H4 (cell line): ENCODE results near the gene TCAF1. TPM values are rescaled to one million over a fixed set of nuclear protein-coding genes. Genes with fewer than 3 reads are reported as not detected.
"Not testable (repeated sequence)": the region's sequence is repeated elsewhere in the genome, so short reads cannot be mapped to it uniquely, and the experiment has no call there.

Experiments used
- DNase-seq: peaks from one replicate; pipeline ENCODE4 v3.0.0-alpha.2; 2015; ENCODE audit warnings: low spot score
- total RNA-seq: library from RNA; depleted of rRNA; stranded (reverse); fragments of >200 nt; shearing (Covaris generic); gene quantifications from 2 replicates; pipeline ENCODE4 v1.2.3, GENCODE V29; 2014

TCAF1 gene
- total RNA-seq, 1 experiment from 2014 or later, result 58.3 TPM

DNA sequence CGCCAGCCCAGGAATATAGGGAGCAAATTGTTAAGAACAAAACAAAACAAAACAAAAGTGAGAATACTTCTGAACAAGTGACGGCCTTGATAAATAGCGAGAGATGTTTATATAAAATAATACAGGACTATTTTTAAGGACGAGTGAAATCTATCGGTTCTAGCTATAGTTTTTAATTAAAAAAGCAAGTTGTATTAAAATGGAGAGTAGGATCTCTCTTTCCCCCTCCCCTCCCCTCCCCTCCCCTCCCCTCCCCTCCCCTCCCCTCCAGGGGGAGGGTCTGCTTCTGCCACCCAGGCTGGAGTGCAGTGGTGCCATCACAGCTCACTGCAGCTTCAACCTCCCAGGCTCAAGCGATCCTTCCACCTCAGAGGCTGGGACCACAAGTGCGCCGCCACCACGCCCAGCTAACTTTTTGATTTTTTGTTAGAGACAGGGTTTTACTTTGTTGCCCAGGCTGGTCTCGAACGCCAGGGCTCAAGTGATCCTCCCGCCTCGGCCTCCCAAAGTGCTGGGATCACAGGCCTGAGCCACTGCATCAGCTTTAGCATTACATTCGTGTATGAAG lies 440 bp upstream of the TCAF1 start:
- no peak for DNase-seq

DNA sequence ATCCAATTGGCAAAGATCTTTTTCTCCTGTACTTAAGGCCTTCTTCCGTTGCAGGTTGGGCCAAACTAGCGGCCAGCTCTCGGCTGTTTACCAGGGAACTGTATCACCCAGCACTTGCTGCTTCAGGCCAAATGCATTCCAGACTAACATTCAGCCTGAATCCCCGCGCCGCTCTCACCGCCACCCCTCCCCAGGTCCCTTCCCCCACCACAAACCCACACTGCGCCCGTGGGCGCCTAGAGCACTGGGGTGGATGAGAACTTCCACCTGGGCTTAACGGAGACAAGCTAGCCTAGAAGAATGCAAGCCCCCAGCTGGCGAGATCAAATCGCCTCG lies 676 bp downstream of the TCAF1 start:
- DNase-seq, result no peak

DNA sequence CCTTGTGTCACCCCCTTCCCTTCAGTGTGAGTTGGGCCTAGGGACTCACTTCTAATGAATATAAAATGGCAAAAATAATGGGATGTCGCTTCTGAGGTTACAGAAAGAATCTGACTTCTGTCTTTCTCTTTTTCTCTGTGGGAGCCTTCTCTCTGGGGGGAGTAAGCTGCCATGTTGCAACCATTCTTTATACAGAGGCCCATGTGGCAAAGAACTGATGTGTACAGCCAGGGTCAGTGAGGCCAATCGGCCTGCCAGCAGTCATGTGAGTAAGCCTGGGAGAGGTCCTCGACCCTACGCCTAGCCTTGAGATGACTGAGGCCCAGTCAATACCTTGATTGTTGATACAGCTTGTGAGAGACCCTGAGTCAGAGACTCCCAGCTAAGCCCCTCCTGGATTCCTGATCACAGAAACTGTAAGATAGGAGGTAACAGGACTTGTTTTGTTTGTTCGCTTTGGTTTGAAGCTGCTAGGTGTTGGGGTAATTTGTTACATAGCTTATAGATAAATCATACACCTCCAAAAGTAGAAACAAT lies 1.7 kb downstream of the TCAF1 start:
- no peak for DNase-seq

DNA sequence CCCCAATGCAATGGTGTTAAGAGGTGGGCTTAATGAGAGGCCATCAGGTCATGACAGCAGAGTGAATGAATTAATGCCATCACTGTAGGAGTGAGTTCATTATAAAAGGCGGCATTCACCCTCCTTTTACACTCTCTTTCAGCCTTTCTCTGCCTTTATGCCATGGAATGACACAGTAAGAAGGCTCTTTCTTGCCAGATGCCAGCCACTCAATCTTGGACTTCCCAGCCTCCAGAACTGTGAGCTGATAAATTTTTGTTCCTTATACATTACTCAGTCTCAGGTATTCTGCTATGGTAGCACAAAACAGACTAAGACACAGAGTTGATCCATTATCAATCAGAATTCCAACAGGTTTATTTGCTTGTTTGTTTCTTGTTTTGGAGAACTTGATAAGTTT lies 3.2 kb downstream of the TCAF1 start:
- DNase-seq, result no peak

DNA sequence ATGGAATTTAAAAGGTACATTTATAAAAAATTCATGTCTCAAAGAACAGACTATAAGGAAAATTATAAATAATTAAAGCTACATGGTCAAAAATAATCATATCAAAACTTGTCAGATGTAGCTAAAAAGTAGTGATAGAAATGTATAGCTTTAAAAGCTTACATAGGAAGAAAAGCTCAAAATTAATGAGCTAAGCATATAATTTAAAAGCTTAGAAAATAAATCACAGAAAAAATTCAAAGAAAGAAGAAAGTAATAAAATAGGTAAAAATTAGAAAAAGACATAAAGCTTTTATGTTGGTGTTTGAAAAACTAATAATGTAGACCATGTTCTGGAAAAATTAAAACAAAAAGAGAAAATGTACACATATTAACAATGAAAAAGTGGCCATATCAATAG lies 5.3 kb downstream of the TCAF1 start:
- DNase-seq, result no peak

DNA sequence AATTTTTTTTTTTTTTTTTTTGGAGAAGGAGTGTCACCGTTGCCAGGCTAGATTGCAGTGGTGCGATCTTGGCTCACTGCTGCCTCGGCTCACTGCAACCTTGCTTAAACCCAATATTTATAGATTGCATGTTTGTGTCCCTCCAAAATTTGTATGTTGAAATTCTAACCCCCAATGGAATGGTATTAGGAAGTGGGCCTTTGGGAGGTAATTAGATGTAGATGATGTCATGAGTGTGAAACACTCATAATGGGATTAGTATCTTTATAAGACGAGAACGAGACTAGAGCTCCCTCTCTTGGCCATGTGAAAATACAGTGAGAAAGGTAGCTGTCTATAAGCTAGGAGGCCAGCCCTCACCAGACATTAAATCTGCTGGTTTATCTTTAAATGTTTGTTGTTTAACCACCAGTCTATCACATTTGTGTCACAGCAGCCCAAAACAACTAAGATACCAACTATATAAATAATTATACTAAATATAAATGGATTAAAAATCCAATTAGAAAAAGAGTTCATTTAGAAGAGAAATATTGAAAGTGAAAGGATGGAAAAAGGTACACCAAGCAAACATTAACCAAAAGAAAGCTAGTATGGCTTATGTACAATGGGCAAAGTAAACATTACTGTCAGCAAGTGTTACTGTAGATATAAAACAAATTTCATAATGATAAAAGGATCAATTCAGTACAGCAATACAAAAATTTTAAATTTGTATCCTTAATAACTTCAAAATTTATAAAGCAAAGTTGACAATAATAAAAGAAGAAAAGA lies 9.3 kb downstream of the TCAF1 start:
- no peak for DNase-seq

DNA sequence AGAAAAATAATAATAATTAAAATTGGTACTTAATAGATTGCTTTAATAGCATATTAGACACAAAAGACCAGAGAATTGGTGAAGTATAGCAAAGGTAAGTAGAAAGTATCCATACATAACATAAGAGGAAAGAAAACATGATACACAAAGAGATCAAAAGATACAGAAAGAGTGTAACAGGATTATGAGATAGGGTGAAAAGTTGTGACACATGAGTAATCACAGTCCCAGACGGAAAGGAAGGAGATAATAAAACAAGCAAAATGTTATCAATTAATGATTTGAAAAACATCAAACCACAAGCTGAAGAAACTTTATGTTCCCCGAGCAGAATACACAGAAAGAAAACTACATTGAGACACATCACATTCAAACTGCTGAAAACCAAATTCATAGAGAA lies 10.5 kb downstream of the TCAF1 start:
- DNase-seq, result no peak

DNA sequence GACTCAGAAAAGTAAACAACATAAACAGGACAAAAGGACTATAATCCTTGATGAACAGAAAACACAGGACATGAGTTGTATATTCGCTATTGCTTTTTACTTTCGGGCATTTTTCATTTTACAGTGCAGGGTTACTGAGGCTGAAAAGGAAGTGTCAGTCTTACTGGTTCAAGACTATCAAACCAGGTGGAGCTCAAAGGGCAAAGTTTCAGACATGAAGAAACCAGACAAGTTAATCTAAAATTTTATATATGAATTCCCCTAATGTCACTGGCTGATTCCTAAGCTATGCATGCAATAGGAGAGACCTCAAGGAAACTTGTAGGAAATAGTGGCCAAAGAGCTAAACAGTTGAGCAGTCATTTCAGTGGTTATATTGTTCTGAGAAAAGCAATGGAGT lies 11.4 kb downstream of the TCAF1 start:
- no peak for DNase-seq

DNA sequence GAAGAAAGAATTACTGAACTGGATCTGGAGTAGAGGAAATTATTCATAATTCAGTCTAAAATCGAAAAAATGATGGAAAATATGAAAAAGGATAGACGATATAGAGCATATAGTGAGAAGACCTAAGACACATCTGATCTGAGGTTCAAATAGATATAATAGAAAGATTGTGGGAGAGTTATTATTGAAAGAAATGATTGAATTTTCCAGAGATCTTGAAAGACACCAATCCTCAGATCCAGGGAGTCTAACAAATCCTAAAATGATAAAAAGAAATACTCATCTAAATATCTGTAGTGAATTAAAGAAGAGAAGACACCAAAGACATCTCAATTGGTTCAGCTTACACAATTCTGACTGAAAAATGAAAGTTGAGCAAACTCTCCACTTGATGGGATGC lies 12.9 kb downstream of the TCAF1 start:
- DNase-seq, result no peak

DNA sequence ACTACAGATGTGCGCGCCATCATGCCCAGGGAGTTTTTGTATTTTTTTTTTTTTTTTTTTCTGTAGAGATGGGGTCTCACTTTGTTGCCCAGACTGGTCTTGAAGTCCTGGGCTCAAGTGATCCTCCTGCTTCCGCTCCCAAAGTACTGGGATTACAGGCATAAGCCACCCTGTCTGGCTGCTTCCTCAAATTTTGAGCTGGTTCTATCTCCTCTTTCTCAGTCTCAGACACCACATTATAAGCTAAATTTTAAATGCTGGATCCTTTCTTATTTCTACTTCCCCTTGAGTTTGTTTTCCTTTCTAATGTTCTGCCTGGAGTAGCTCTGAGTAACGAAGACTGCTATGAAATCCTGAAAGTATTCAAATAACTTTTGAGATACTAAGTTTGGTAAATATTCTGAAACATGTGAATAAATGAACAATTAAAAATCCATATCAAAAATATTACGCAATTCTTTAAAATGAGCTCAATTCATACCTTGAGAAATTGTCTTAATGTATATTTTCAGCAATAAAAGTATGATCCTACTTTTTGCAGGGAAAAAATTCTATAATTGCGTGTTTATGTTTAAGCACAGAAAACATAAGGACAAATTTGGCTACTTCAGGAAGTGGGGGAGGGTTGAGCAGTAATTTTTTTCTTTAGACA lies 15.0 kb downstream of the TCAF1 start:
- no peak for DNase-seq

DNA sequence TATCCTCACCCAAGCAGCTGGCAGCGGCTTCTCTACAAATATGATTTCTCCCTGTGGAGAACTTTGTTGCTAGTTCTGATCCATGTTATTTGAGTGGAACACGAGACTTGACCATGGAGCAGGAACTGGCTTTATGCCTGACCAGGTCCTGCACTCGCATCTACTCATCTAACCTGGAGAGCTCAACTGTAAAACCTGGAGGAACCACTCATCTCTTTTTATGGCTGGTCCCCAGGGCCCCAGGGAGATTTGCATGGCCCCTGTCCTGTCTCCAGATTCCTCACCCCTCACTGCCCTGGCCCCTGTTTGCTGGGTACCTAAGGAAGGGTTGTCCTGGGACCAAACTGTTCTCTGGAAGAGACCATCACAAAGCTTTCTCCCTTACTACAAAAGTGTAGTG lies 16.0 kb downstream of the TCAF1 start:
- DNase-seq, result no peak

DNA sequence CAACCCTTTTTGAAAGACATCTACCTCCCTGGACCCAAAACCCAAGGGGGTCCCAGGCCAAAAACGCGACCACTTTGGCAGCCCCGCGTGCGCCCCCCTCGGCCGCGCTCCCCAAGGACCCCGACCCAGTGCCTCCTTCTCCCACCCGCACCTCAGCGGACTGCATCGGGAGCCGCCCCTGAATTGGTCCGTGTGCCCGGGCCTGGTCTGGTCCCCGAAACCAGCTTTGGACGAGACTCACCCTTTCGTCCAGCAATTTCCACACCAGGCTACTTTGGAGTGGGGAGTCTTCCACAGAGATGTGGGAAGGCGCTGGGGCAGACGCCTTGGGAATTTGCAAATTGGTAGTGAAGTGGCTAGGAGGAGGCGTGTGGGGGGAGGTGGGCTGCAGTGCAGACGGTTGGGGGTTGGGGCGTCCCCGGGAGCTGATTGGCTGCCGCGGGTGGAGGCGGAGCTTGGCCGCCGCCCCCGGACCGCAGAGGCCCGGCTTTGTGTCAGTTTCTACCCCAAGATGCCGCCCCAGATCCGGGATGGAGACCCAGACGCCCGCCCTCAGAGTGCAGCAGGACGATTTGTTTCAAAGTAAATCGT lies 16.9 kb downstream of the TCAF1 start:
- peak; percentile 58 for DNase-seq

DNA sequence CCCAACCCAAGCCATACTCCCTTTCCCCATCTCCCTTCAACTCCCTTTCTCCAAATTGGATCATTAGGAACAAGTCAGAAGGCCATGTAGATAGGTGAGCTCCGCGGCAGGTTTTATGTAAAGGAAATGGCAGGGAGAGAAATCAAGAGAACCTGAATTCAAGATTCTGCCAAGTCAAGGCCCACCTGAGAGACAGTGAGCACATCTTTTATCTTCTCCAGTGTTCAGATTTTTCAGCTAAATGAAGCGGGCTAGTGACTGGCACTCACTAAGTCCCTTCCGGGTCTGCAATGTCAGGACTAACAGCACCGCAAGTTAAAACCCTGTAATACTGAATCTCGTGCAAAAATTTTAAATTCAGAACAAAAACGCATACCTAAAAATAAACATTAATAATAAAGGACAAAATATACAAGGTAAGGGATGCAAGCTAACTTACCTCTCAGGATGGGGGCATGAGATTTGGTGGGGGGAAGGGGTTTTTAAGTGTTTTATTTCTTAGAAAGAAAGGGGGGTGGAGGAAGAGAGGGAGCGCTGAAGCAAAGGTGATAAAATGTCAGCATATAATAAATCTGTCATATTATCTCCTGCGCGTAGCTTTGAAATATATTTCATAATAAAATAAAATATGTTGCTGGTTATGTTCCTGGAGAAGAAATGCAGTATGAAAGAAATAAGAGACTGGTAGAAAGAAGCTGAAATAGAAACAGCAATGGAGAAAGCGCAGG lies 17.6 kb downstream of the TCAF1 start:
- no peak for DNase-seq

DNA sequence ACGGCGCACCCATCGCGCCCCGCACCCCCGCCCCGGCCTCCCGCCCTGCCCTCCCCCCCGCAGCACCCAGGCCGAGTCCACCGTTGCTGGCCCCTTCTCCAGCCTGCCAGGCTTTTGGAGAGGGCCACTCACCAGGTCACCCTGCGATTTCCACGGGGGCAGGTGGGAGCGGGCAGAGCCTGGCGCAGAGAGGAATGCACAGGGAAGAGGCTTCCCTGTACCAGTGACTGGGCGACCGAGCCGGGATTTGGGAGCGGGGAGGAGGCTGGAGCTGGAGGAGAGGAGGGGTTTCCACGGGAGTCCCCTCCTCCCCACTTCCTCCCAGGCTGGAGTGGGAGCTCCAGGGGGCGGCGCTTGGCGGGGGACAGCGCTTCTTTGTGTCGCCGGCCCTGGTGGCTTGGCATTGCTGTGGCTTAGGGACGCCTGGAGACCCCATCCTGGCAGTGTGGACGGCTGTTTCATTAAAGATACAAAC lies 19.3 kb downstream of the TCAF1 start:
- peak; percentile 59 for DNase-seq

DNA sequence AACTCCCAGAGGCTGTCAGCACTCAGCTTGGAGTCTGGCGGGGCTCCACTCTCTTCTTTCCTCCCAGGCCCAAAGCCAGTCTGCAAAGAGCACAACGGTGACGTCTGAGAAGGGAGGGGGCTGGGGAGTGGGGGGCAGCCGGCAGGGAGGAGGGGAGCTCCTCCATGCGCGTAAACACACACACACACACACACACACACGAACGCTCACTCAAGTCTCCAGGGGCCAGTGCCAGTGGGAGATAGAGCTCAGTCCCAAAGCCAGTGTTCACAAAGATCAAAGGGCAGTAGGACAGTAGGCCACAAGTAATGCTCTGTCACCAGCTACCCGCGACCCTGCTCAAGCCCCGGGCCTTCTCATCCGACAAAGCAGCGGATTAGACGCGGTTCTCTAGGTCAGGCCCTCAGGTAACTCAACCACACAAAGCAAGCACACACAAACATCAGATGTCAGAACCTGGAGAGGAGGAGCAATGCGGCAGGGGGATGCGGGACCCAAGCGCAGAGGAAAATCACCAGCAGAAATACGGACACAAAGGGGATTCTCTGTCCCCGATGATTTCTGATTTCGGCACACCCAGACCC lies 19.9 kb downstream of the TCAF1 start:
- no peak for DNase-seq

DNA sequence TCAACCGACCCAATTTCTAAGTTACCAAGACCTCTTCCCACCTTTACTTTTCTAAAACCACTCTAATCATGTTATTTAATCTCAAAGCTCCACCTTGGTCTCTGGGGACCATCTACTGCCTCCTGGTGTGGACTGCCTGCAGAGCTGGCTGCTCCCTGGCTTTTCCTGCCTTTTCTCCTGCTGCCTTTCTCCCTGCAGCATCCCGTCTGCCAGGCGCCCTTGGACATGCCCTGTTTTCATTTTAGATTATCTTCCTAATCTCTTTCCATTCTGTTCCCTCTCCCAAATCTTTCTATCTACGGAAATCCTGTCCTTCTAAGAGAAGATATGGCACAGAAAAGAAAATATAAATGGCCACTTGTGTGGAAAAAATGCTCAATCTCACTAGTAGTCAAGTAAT lies 23.1 kb downstream of the TCAF1 start:
- DNase-seq, result no peak

DNA sequence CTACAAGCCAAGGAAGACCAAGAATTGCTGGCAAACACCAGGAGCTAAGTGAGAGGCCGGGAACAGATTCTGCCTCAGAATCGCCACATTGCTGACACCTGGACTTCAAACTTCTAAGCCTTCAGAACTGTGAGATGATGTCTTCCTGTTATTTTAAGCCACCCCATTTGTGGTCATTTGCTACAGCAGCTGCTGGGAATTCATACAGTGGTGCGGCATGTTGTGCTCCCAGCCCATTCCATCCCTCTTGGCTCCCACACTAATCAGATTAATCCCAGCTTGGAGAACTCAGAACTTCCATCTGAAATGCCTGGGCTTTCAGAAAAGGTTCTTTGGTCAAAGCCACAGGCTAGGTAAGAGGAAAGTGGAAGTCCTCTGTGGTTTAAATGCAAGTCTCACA lies 24.9 kb downstream of the TCAF1 start:
- DNase-seq, result no peak

DNA sequence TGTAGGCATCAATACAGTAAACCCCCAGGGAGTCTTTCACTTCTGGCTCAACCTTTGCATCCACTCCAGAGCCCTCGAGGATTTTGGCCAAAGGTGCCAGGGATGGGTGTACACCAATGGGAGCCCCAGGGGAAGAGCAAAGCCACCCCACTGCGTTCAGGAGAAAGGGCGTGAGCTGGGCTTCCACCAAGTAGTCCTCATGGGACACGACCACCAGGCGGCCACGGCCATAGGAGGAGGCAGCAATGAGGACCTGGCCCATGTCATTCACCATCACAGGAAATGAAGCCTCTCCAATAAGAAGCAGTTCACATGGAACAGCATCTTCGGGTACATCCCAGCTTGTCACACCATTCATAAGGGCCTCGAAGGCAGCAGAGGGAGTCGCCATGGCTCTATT lies 25.8 kb downstream of the TCAF1 start:
- DNase-seq, result no peak

DNA sequence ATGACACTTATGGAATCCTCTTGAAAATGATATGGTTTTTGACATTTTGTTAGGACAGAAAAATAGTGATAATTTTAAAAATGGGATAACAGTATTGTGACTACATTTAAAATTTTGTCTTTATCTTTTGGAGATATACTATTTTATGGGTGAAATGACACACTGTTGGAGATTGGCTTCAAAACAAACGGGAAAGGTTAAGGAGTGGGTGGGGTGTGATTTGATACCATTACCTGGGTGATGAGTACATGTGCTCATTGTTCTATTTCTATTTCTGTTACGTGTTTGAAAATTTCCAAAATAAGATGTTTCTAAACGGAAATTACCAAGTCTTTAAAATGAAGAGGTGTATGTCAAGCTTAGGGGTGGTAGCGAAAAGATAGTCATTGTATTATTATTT lies 28.7 kb downstream of the TCAF1 start:
- not testable (repeated sequence) for DNase-seq

DNA sequence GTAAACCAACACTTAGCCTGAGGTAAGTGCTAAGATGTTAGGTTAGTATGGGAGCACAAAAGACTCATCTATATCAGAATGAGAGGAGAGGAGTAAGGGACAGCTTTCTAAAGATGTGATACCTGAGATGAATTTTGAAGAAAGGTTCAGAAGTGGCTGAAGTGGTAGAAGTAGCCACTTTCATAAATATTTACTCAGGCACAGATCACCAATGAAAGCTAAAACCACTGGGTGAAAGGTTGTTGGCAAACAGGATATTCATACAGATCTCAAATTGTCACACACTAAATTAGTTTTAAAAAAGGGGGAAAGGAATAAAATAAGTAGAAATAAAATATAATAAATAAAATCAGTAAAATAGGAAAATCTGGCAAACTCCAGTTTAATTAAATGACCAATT lies 30.4 kb downstream of the TCAF1 start:
- DNase-seq, result not testable (repeated sequence)

DNA sequence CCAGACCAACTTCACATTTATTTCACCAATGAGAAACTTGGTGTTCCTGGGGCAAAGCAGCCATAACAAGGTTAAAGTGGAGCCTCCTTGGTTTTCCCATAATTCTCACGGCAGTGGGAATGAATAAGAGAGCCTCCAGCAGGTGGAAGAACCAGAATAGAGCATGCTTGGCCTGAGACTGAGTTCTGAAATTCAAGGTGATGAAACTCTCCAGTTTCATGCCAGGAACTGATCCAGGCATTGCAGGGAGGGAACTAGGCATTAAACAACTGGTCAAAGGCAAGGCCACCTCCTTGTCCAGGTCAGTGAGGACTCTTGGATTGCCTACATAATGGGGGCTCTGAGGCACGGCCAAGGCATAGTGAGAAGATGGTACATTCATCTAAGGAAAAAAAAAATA lies 44.0 kb downstream of the TCAF1 start:
- not testable (repeated sequence) for DNase-seq

DNA sequence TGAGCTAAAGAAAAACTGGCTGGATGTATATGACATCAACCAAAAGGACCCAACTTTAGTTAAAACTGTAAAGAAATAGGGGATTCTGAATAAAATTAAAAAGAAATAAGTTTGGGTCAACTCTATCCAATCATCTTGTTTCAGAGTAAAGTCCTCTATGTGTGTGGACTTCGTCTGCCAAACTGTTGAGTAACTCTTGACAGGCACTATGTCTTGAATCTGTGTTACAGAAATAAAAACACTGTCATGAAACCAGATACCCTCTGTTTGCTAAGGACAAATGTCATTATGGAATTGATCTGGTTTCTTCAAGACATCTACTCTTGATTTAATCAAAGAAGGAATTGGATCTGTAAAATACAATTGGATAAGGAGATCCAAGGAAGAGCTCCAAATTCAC lies 46.5 kb downstream of the TCAF1 start:
- DNase-seq, result not testable (repeated sequence)
